Skin of body (tissue), 2 donors: ENCODE measurements around the gene MAPK8IP1. TPM values are rescaled to one million over a fixed set of nuclear protein-coding genes. Genes with fewer than 3 reads are reported as not detected.
"Not testable (repeated sequence)": the region's sequence is repeated elsewhere in the genome, so short reads cannot be mapped to it uniquely, and the experiment has no call there.

Experiments
- DNase-seq: peaks from one replicate; lab custom pipeline; 2025; lab: John Stamatoyannopoulos, UW
- total RNA-seq: library from RNA; depleted of rRNA; stranded (reverse); fragments of >200 nt; gene quantifications from one replicate; pipeline ENCODE4 v1.2.3, GENCODE V29; 2014

MAPK8IP1 gene
- 3.7 TPM for total RNA-seq

- DNase-seq = no peak
These were observed at the start of gene MAPK8IP1 for GRCh38 chr11:45885274-45885920. Gene MAPK8IP1 (plus strand): TSS chr11:45885651. CDS start chr11:45885821, 170 bp downstream.

- DNase-seq = no peak
These were observed 46.2 kb upstream of the MAPK8IP1 start for GRCh38 chr11:45839204-45839603.

GRCh38 chr11:45840251-45840650 lies 45.2 kb upstream of the MAPK8IP1 start:
- DNase-seq = not testable (repeated sequence)

- DNase-seq = peak; percentile 74
These were observed 42.1 kb upstream of the MAPK8IP1 start for GRCh38 chr11:45843158-45843924.

GRCh38 chr11:45844822-45845578 lies 40.5 kb upstream of the MAPK8IP1 start:
- DNase-seq = no peak

- DNase-seq = no peak
These were observed 39.2 kb upstream of the MAPK8IP1 start for GRCh38 chr11:45846174-45846675.

- DNase-seq = peak; percentile 99
These were observed 38.2 kb upstream of the MAPK8IP1 start, which contains the start of gene CRY2 for GRCh38 chr11:45846974-45847910. Gene CRY2 (plus strand): TSS chr11:45847475. CDS start chr11:45847491, 16 bp downstream.

GRCh38 chr11:45847911-45848316 lies 37.5 kb upstream of the MAPK8IP1 start:
- peak; percentile 48 for DNase-seq

GRCh38 chr11:45848654-45849081 lies 36.8 kb upstream of the MAPK8IP1 start:
- no peak for DNase-seq

- no peak for DNase-seq
These were observed 35.0 kb upstream of the MAPK8IP1 start for GRCh38 chr11:45850446-45850845.

- no peak for DNase-seq
These were observed 34.2 kb upstream of the MAPK8IP1 start for GRCh38 chr11:45851228-45851627.

GRCh38 chr11:45852018-45852711 lies 33.3 kb upstream of the MAPK8IP1 start:
- no peak for DNase-seq

- DNase-seq = no peak
These were observed 32.7 kb upstream of the MAPK8IP1 start for GRCh38 chr11:45852712-45853101.

GRCh38 chr11:45853332-45854219 lies 31.9 kb upstream of the MAPK8IP1 start:
- DNase-seq = no peak

GRCh38 chr11:45855308-45855707 lies 30.1 kb upstream of the MAPK8IP1 start:
- no peak for DNase-seq

GRCh38 chr11:45856044-45856468 lies 29.4 kb upstream of the MAPK8IP1 start:
- peak; percentile 69 for DNase-seq

- DNase-seq = peak; percentile 96
These were observed 27.4 kb upstream of the MAPK8IP1 start for GRCh38 chr11:45857961-45858474.

- DNase-seq = no peak
These were observed 26.6 kb upstream of the MAPK8IP1 start for GRCh38 chr11:45858751-45859398.
